H1 (cell line): ENCODE results near the gene FES. TPM values are rescaled to one million over a fixed set of nuclear protein-coding genes. Genes with fewer than 3 reads are reported as not detected.

Experiments
- CTCF ChIA-PET: fragments of 300-600 bp; sonication (Branson Sonifier 250); formaldehyde crosslinking; loops from one replicate; lab custom pipeline; 2021; ENCODE audit not compliant: partially characterized antibody; lab: Charles Lee
- POLR2A ChIA-PET: fragments of 300-600 bp; sonication (Branson Sonifier 250); formaldehyde crosslinking; loops from one replicate; lab custom pipeline; 2021; ENCODE audit warnings: inconsistent platforms; ENCODE audit not compliant: partially characterized antibody; lab: Charles Lee
- DNase-seq, 2 experiments: peaks; one replicate each; pipeline versions ENCODE4 v3.0.0 to v3.0.0-alpha.2; 2010 to 2022; ENCODE audit warnings: low spot score in 2 of 2, low read depth in 1 of 2, mixed read lengths in 1 of 2
- FAIRE-seq: peaks from 2 replicates; lab custom pipeline; 2011; peaks lifted over from hg19 to GRCh38; lab: Jason Lieb, UNC
- H2AFZ ChIP-seq: 2 replicates; pipeline ENCODE4 v1.8.1; 2012; ENCODE audit warnings: low read length, inconsistent platforms
- H2AK5ac ChIP-seq: 2 replicates; pipeline ENCODE4 v1.6.1; 2013; ENCODE audit warnings: low read depth, low read length
- H2BK120ac ChIP-seq: replicated peaks from 2 replicates; pipeline ENCODE3; 2013; ENCODE audit warnings: low read depth, low read length, inconsistent platforms
- H2BK12ac ChIP-seq: 2 replicates; pipeline ENCODE4 v1.6.1; 2013; ENCODE audit warnings: low read depth, low read length
- H2BK15ac ChIP-seq: 2 replicates; pipeline ENCODE4 v1.6.1; 2013; ENCODE audit warnings: low read length
- H2BK20ac ChIP-seq: 2 replicates; pipeline ENCODE4 v1.6.1; 2013; ENCODE audit warnings: low read length
- H2BK5ac ChIP-seq: 2 replicates; pipeline ENCODE4 v1.6.1; 2013; ENCODE audit warnings: low read depth, low read length
- H3K14ac ChIP-seq: 2 replicates; pipeline ENCODE4 v1.6.1; 2013; ENCODE audit warnings: inconsistent platforms; ENCODE audit not compliant: insufficient read length
- H3K18ac ChIP-seq: 2 replicates; pipeline ENCODE4 v1.6.1; 2013; ENCODE audit warnings: low read length; ENCODE audit errors: extremely low read depth
- H3K23ac ChIP-seq: 2 replicates; pipeline ENCODE4 v1.6.1; 2013; ENCODE audit warnings: inconsistent platforms; ENCODE audit not compliant: insufficient read length
- H3K23me2 ChIP-seq: 2 replicates; pipeline ENCODE4 v1.6.1; 2013; ENCODE audit warnings: low read depth, low read length
- H3K27ac ChIP-seq: 2 replicates; pipeline ENCODE4 v1.6.1; 2011; ENCODE audit warnings: low read depth, low read length, inconsistent platforms
- H3K27me3 ChIP-seq, 4 experiments: replicated peaks in 1 of 4; 1 replicate in 1 of 4; 2 replicates in 3 of 4; pipeline versions ENCODE4 v1.6.1 to v1.8.1; 2011 to 2013; ENCODE audit warnings: low read length in 3 of 4, mild to moderate bottlenecking in 3 of 4, inconsistent platforms in 2 of 4, mixed read lengths in 2 of 4, moderate library complexity in 1 of 4; ENCODE audit not compliant: control insufficient read depth in 3 of 4, insufficient read depth in 3 of 4; ENCODE audit errors: extremely low read depth in 1 of 4
- H3K36me3 ChIP-seq, 4 experiments: 2 replicates each; pipeline versions ENCODE4 v1.6.1 to v1.8.1; 2011 to 2013; ENCODE audit warnings: mild to moderate bottlenecking in 4 of 4, low read length in 3 of 4, moderate library complexity in 2 of 4, control low read depth in 1 of 4, inconsistent platforms in 1 of 4; ENCODE audit not compliant: insufficient read depth in 4 of 4, control insufficient read depth in 2 of 4
- H3K4ac ChIP-seq: replicated peaks from 2 replicates; pipeline ENCODE3; 2013; ENCODE audit warnings: low read length, low read depth, mixed read lengths, inconsistent platforms; ENCODE audit not compliant: insufficient read length
- H3K4me1 ChIP-seq, 4 experiments: replicated peaks in 1 of 4; 1 replicate in 1 of 4; 2 replicates in 3 of 4; pipeline versions ENCODE4 v1.6.1 to v1.8.1; 2011 to 2013; ENCODE audit warnings: low read length in 3 of 4, inconsistent platforms in 2 of 4, mixed read lengths in 1 of 4; ENCODE audit not compliant: insufficient read depth in 4 of 4, control insufficient read depth in 3 of 4
- H3K4me2 ChIP-seq, 2 experiments: 2 replicates each; pipeline versions ENCODE4 v1.6.1 to v1.8.1; 2011 to 2013; ENCODE audit warnings: low read depth in 2 of 2, low read length in 2 of 2, control low read depth in 1 of 2, inconsistent platforms in 1 of 2, mild to moderate bottlenecking in 1 of 2; ENCODE audit not compliant: insufficient read depth in 1 of 2
- H3K4me3 ChIP-seq, 4 experiments: fragments of 200-600, 300-600 bp in 1 of 4; sonication (generic), shearing (Covaris generic), sonication (Bioruptor Twin) in 1 of 4; 2 replicates each; pipeline versions ENCODE4 v1.5.1 to v1.8.1; 2011 to 2016; ENCODE audit warnings: low read length in 4 of 4, low read depth in 3 of 4, control low read depth in 2 of 4, inconsistent platforms in 2 of 4, mild to moderate bottlenecking in 2 of 4, mixed read lengths in 1 of 4, moderate library complexity in 1 of 4; ENCODE audit not compliant: insufficient read depth in 2 of 4; ENCODE audit errors: extremely low read depth in 1 of 4
- H3K56ac ChIP-seq: replicated peaks from 2 replicates; pipeline ENCODE3; 2013; ENCODE audit warnings: low read depth, mild to moderate bottlenecking, mixed read lengths, low read length, inconsistent platforms; ENCODE audit not compliant: insufficient read length
- H3K79me1 ChIP-seq: 2 replicates; pipeline ENCODE4 v1.6.1; 2013; ENCODE audit warnings: low read depth, low read length, control low read depth
- H3K79me2 ChIP-seq, 2 experiments: 2 replicates each; pipeline versions ENCODE4 v1.6.1 to v1.8.1; 2012 to 2013; ENCODE audit warnings: low read length in 2 of 2, mild to moderate bottlenecking in 2 of 2, inconsistent platforms in 1 of 2; ENCODE audit not compliant: insufficient read depth in 2 of 2, control insufficient read depth in 1 of 2
- H3K9ac ChIP-seq, 4 experiments: replicated peaks in 1 of 4; 1 replicate in 1 of 4; 2 replicates in 3 of 4; pipeline versions ENCODE4 v1.6.1 to v1.8.1; 2011 to 2013; ENCODE audit warnings: low read depth in 3 of 4, low read length in 3 of 4, control low read depth in 2 of 4, mild to moderate bottlenecking in 2 of 4, moderate library complexity in 2 of 4, inconsistent platforms in 1 of 4; ENCODE audit errors: extremely low read depth in 1 of 4
- H3K9me3 ChIP-seq, 2 experiments: 2 replicates each; pipeline versions ENCODE4 v1.6.1 to v1.8.1; 2012 to 2013; ENCODE audit warnings: mild to moderate bottlenecking in 2 of 2, moderate library complexity in 2 of 2, control low read depth in 1 of 2, inconsistent platforms in 1 of 2, low read depth in 1 of 2, low read length in 1 of 2, mixed read lengths in 1 of 2; ENCODE audit not compliant: insufficient read depth in 2 of 2
- H4K20me1 ChIP-seq, 2 experiments: replicated peaks in 1 of 2; 2 replicates each; pipeline versions ENCODE3 to v1.8.1; 2011 to 2013; ENCODE audit warnings: inconsistent platforms in 2 of 2, low read length in 2 of 2, mild to moderate bottlenecking in 1 of 2; ENCODE audit not compliant: insufficient read depth in 2 of 2, control insufficient read depth in 1 of 2
- H4K5ac ChIP-seq: 2 replicates; pipeline ENCODE4 v1.6.1; 2013; ENCODE audit warnings: low read length, low read depth, mixed read lengths, inconsistent platforms; ENCODE audit not compliant: insufficient read length
- H4K8ac ChIP-seq: 2 replicates; pipeline ENCODE4 v1.8.0; 2013; ENCODE audit warnings: mild to moderate bottlenecking, moderate library complexity, low read length, inconsistent platforms; ENCODE audit not compliant: insufficient read depth; ENCODE audit errors: extremely low read depth
- H4K91ac ChIP-seq: replicated peaks from 2 replicates; pipeline ENCODE3; 2013; ENCODE audit warnings: low read length, mixed read lengths, inconsistent platforms; ENCODE audit not compliant: insufficient read length
- BCL11A ChIP-seq, 2 experiments: IDR thresholded peaks; one replicate each; pipeline ENCODE4 v1.6.1; 2011; ENCODE audit warnings: low read depth in 2 of 2, low read length in 2 of 2, mild to moderate bottlenecking in 2 of 2
- RAD21 ChIP-seq, 2 experiments: IDR thresholded peaks in 1 of 2; conservative IDR thresholded peaks in 1 of 2; 2 replicates each; pipeline ENCODE4 v1.6.1; 2011; ENCODE audit warnings: low read depth in 2 of 2, low read length in 2 of 2, improper control_type of control experiment in 1 of 2, inconsistent platforms in 1 of 2, mild to moderate bottlenecking in 1 of 2, moderate library complexity in 1 of 2
- WGBS, 2 experiments: shearing (Covaris generic) in 1 of 2; methylation state at CpG; one replicate each; pipeline versions ENCODE4 v1.1.6 to v1.1.7; 2013 to 2015; ENCODE audit warnings: low lambda C conversion rate in 2 of 2, mixed read lengths in 2 of 2, inconsistent platforms in 1 of 2, low coverage in 1 of 2, missing lambda C conversion rate in 1 of 2; ENCODE audit not compliant: insufficient replicate concordance in 2 of 2, insufficient coverage in 1 of 2, insufficient read length in 1 of 2; ENCODE audit errors: extremely low coverage in 1 of 2, missing lambda C conversion rate in 1 of 2; 5-methylcytosine and 5-hydroxymethylcytosine counted together
- polyA plus RNA-seq, 7 experiments: library from polyadenylated mRNA; depleted of rRNA in 3 of 7; stranded (reverse) in 5 of 7; unstranded in 2 of 7; fragments of >200 nt in 5 of 7; fragments of 200-250 nt in 2 of 7; gene quantifications; 1 replicate in 5 of 7; 2 replicates in 1 of 7; 4 replicates in 1 of 7; pipeline versions ENCODE4 v1.2.1 to v1.2.3, GENCODE V29; 2011 to 2013; ENCODE audit warnings: missing spikeins in 2 of 7, mixed read lengths in 2 of 7
- total RNA-seq: library from RNA; stranded (reverse); fragmentation: NEBNext Ultra II Directional; extraction: Animal tissue kit (Norgen Biotek cat#: 25700); gene quantifications from 2 replicates; pipeline ENCODE4 v1.2.1, GENCODE V29; 2021
- TF ChIP-seq, protein P1 (sequence below), 3 experiments: IDR thresholded peaks; 1 replicate in 2 of 3; 2 replicates in 1 of 3; pipeline versions ENCODE4 v1.5.1 to v1.6.1; 2011; ENCODE audit warnings: low read length in 3 of 3, mild to moderate bottlenecking in 3 of 3, inconsistent platforms in 2 of 3, low read depth in 1 of 3, moderate library complexity in 1 of 3; ENCODE audit not compliant: insufficient read depth in 1 of 3; ENCODE audit errors: control extremely low read depth in 1 of 3

Gene FES
- total and polyA plus RNA-seq, 2 of the 8 experiments (the other 6 are each of a cell fraction or from before 2014, with no cell fraction given) = 8.5 to 8.6 TPM

DNA sequence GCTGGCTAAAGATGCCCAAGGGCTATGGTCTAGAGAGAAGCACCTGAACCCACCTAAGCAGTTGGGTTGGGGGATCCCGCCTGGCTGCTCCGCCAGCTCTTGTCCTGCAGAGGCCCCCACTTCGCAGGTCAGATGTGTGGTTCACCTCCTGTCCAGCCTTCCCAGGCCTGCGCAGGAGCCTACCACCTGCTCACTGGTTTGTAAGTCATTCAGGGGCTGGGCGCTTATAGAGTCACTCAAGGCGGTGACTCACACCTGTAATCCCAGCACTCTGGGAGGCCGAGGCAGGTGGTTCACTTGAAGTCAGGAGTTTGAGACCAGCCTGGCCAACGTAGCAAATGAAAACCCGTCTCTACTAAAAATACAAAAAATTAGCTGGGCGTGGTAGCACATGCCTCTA lies 19.8 kb upstream of the FES start:
- no peak overlapping the region for H4K91ac ChIP-seq
- DNase-seq (no peak), FAIRE-seq (no peak)

More for the DNA sequence above, 19.8 kb upstream of the FES start:
- Histone ChIP-seq H3K9ac (no peak overlapping the region), H2AK5ac (no peak overlapping the region), H4K5ac (no peak overlapping the region), H3K79me1 (no peaks in the 10 kb centered on the region), H4K20me1 (no peaks in the 10 kb centered on the region), H3K14ac (no peak overlapping the region), H3K56ac (no peak overlapping the region), H2BK20ac (no peak overlapping the region), H3K23ac (no peak overlapping the region), H3K79me2 (no peaks in the 10 kb centered on the region), H3K4me2 (no peak overlapping the region), H3K4me1 (peaks cover 8 to 19% (median 12%) of the 10 kb centered on the region in 4 experiments), H2BK5ac (no peak overlapping the region), H3K4ac (no peak overlapping the region), H3K9me3 (no peaks in the 10 kb centered on the region), H3K4me3 (no peak overlapping the region), H2BK15ac (no peak overlapping the region), H2AFZ (no peak overlapping the region), H3K36me3 (no peaks in the 10 kb centered on the region), H3K27ac (no peak overlapping the region), H3K18ac (no peak overlapping the region), H3K23me2 (peaks cover 1% of the 10 kb centered on the region; the same call in 1 of the 2 replicates), H3K27me3 (no peaks in the 10 kb centered on the region), H2BK12ac (0 out of 2 replicates have a peak overlapping the region, but pooled peaks have one; percentile 1), H4K8ac (no peak overlapping the region), H2BK120ac (no peak overlapping the region)
- TF ChIP-seq RAD21 (IDR thresholded peaks at IDR 0.05 in 1 of 2, conservative IDR thresholded peaks at IDR 0.05 in 1 of 2; ENCODE audit: low read depth in 2 of 2, low read length in 2 of 2) = peak in 1 of 2 experiments; percentile 41; a peak in 2 of 4 replicates
- TF ChIP-seq, protein P1, sequence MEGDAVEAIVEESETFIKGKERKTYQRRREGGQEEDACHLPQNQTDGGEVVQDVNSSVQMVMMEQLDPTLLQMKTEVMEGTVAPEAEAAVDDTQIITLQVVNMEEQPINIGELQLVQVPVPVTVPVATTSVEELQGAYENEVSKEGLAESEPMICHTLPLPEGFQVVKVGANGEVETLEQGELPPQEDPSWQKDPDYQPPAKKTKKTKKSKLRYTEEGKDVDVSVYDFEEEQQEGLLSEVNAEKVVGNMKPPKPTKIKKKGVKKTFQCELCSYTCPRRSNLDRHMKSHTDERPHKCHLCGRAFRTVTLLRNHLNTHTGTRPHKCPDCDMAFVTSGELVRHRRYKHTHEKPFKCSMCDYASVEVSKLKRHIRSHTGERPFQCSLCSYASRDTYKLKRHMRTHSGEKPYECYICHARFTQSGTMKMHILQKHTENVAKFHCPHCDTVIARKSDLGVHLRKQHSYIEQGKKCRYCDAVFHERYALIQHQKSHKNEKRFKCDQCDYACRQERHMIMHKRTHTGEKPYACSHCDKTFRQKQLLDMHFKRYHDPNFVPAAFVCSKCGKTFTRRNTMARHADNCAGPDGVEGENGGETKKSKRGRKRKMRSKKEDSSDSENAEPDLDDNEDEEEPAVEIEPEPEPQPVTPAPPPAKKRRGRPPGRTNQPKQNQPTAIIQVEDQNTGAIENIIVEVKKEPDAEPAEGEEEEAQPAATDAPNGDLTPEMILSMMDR (IDR thresholded peaks at IDR 0.05; ENCODE audit: control extremely low read depth in 1 of 3, insufficient read depth in 1 of 3, low read depth in 1 of 3, low read length in 3 of 3) = peak; percentile 1 to 24 (median 19); a peak in 2 of 4 replicates
- no peak for TF ChIP-seq BCL11A (IDR thresholded peaks at IDR 0.05; ENCODE audit: low read depth in 2 of 2, low read length in 2 of 2)
- 93% methylated on average over 10 of the region's 10 CpGs; no CpG with 5 or more reads in 1 of the 2 experiments for WGBS, 2 experiments
- ChIA-PET CTCF (interaction anchor here (0.7 to 3.0 kb wide), 13 partner anchors 11 to 217 kb away, joined by 3 to 23 read pairs (median 4); partner anchors contain the start of gene FES), POLR2A (interaction anchor here (0.8 to 1.2 kb wide), 3 partner anchors 23 to 34 kb away, joined by 3 read pairs; no protein-coding TSS in a partner anchor)
